HK-2 (cell line): ENCODE data around the gene CHRNA1.
"Not testable (repeated sequence)": the region's sequence is repeated elsewhere in the genome, so short reads cannot be mapped to it uniquely, and the experiment has no call there.

Source experiments
- DNase-seq: peaks from one replicate; pipeline ENCODE4 v3.0.0-alpha.2; 2018; ENCODE audit not compliant: unreplicated experiment

Gene CHRNA1

DNA sequence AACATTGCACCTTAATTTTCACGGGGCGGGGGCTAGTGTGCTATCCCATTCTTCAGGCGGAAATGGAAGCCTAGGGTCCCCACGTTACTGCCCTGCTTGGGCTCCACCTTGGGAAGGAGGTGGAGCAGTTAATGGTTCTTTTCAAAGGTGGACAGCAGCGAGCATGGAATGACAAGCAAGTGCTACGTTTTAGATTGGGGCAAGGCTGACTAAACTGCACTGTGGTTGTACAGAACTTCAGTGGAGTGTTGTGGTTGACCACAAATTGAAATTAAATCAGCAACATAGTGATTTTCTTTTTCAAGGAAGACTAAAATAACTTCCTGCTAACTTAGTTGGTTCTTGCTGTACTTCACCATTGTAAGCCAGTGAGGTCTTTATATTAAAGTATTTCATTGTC, 47.0 kb downstream of the CHRNA1 start:
- DNase-seq = no peak

DNA sequence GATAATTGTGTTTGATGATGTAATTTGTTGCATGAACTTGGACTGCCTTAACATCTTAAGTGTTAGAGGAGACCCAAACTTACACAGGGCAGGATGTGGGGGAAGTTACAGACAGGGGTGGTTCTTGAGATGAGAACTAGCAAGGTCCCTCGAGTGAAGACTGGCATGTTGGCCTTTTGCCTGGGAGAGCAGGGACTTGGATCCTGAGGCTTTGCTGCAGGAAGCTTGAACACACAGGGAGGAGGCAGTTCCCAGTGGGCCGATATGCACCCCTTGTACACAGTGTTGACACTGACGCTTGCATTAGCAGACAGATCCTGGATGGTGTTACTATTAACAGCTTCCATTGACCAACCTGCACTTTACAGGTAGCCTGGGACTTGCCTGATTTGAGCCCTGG, 47.5 kb downstream of the CHRNA1 start:
- no peak for DNase-seq

DNA sequence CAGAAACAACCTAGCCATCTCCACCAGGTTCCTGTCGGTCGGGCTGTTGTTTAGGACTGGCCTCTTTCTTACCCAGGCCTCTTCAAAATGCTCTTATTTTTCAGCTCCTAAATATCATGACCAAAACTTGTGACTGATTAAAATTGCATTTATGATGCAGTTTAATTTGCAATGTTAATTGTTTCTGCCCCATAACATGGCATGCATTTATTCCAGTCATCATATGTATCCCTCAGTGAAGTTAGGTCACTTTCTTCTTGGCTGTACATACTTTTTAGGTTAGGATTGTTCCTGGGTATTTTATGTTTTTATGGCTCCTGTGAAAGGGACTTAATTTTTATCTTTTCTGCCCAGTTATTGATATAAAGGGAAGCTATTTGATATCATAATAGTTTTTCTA, 50.6 kb downstream of the CHRNA1 start:
- DNase-seq = no peak

DNA sequence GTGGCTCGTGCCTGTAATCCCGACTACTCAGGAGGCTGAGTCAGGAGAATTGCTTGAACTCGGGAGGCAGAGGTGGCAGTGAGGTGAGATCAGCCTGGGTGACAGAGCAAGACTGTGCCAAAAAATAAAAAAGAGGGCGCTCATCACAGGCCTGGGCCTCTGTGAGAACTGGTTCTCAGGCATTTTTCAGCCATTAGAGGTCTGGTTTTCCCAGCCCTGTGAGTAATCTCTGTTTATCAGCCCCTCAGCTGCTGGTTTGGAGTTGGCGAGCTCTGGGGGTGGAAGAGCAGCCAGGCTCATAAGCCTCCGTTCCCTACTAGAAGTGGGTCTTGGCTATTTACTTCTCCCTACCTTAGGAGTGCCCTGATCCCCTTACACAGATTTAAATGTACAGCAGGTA, 53.1 kb downstream of the CHRNA1 start:
- DNase-seq = peak; percentile 31

DNA sequence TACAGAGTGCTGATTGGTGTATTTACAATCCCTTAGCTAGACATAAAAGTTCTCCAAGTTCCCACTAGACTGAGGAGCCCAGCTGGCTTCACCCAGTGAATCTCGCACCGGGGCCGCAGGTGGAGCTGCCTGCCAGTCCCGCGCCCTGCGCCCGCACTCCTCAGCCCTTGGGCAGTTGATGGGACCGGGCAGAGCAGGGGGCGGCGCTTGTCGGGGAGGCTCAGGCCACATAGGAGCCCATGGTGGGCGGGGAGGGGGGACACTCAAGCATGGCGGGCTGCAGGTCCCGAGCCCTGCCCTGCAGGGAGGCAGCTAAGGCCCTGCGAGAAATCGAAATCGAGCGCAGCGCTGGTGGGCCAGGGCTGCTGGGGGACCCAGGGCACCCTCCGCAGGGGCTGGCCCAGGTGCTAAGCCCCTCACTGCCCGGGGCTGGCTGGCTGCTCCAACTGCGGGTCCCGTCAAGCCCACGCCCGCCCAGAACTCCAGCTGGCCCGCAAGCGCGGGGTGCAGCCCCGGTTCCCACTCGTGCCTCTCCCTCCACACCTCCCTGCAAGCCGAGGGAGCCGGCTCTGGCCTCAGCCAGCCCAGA, 54.8 kb downstream of the CHRNA1 start:
- not testable (repeated sequence) for DNase-seq

DNA sequence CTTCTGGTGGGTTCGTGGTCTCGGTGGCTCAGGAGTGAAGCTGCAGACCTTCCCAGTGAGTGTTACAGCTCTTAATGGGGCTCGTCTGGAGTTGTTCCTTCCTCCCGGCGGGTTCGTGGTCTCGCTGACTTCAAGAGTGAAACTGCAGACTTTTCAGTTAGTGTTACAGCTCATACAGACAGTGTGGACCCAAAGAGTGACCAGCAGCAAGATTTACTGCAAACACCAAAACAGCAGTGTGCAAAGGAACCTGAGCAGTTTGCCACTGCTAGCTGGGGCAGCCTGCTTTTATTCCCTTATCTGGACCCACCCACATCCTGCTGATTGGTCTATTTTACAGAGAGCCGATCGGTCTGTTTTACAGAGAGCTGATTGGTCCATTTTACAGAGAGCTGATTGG, 55.6 kb downstream of the CHRNA1 start:
- DNase-seq = no peak

DNA sequence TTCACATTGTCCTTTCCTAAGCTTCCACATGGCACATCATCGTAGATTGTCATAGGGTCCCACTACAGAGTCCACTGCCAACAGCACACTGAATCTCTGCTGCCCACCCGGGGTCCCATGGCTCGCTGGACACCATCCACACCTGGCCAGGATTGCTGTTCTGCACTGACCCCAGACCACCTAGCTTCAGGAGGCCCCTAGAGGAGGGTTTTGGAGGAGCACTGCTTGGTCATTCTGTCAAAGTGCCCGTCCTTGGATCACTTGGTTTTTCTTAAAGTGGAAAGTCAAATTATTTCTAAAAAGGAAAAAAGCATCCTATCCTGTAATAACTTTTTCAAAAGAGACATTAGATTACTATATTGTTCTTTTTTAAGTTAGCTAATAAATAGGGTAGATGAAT, 59.0 kb downstream of the CHRNA1 start:
- DNase-seq = no peak

DNA sequence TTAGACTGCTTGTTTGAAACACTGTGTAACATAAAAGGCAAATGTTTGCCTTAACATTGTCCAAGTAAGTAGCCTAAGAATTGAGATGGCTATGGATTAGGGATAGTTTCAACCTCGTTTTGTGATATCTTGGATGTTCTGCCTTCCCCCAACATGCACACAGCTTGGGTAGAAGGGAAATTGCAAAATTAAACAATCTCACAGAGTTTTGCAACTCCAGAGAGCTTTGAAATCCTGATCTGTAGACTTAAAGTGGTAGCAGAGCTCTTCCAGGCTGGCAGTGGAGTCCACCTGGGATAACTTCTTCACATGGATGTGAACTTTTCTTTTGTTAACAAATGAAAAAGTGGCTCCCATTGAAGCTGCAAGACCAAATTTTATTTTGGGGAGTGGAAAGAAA, 59.6 kb downstream of the CHRNA1 start:
- DNase-seq = no peak

DNA sequence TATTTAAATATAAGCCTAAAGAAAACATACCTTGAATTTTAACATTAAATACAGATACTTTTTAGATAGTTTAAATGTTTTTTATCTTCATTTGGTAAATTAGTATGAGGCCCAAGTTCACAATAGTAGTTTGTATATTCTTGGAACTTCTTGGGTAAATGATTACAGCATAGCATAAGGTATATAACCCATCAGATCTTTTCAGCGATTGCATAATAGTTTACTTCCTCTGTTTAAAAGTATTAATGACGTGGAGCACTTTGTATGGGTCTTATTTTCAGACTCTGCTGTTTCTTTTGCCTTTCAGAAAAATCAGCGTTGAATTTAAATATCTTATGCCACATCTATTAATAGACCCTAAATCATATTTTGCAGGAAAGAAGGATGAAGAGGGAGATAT, 60.2 kb downstream of the CHRNA1 start:
- no peak for DNase-seq

DNA sequence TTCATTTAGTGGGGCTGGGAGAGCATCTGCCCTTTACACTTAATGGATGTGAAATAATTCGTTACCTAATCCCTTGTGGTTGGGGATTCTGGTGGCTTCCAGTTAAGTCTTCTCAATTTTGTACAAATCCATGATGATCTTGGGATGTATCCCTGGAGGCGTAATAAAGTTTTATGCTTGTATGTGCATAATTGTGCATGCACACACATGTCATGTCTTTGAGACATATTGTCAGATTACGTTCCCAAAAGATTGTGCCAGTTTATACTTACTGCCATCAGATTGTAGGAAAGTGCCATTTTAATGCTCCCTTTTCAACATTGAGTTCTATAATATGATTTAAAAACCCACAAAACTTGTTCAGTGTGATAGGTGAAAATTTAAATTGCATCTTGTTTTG, 60.8 kb downstream of the CHRNA1 start:
- DNase-seq = no peak

DNA sequence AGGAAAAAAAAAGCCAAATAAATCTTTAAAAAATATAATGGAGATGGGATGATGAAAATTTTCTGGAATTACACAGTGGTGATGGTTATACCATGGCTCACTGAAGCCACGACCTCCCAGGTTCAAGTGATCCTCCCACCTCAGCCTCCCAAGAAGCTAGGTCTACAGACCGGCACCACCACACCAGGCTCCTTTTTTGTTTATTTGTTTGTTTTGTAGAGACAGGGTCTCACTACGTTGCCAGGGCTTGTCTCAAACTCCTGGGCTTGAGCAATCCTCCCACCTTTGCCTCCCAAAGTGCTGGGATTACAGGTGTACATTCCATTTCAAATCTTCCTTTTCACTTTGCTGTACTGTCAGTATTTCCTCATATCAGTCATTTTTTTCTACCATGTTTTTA, 61.7 kb downstream of the CHRNA1 start:
- no peak for DNase-seq

DNA sequence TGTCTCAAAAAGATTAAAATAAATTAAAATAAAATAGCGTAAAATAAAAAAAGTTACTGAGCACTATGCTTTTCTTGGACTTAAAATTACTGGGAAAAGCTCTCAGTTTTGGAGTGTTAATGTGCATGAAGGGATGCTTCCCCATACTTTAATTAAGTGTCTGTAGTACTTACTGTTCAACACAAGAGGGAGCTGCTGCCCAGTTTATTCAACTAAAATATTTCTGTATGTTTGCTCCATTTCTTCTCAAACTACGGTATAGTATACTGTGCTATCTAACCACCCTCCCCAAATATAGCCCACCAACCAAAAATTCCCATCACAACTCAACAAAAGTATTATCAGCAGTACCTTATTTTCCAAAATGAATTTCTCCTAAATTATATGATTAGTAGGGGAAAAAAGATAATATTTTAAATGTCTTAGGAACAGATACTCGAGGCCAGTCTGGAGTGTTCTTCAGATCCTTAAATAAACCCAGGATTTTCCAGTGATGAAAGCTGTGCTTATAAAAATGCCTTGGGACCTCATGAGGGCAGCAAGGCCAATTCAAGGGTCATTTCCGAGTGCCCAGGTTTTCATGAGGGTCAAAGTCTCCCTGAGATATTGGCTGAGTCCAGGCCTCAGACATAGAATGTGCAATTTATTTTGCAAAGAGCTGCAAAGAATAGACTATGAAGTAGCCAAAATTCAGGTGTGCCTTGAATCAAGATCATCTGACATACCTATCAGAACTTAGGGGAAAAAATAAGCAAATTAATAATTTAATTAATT, 64.1 kb downstream of the CHRNA1 start:
- DNase-seq = no peak
